Stomach (tissue), 4 donors: ENCODE data around the gene INPP5J.

Experiments
- POLR2A ChIP-seq, 4 donors: fragments of 450-650 bp; IDR thresholded peaks; one replicate each; pipeline ENCODE4 v1.6.1; 2016; ENCODE audit warnings: antibody characterized with exemption in 4 of 4, control low read depth in 2 of 4, mild to moderate bottlenecking in 1 of 4, moderate library complexity in 1 of 4
- TF ChIP-seq, protein P1 (sequence below), 7 experiments: fragments of 450-650 bp in 4 of 7; fragments of 200-600 bp in 3 of 7; sonication (generic) in 3 of 7; IDR thresholded peaks; one replicate each; pipeline ENCODE4 v1.5.1; 2016 to 2019; ENCODE audit warnings: antibody characterized with exemption in 7 of 7, control low read depth in 2 of 7, mild to moderate bottlenecking in 1 of 7

DNA sequence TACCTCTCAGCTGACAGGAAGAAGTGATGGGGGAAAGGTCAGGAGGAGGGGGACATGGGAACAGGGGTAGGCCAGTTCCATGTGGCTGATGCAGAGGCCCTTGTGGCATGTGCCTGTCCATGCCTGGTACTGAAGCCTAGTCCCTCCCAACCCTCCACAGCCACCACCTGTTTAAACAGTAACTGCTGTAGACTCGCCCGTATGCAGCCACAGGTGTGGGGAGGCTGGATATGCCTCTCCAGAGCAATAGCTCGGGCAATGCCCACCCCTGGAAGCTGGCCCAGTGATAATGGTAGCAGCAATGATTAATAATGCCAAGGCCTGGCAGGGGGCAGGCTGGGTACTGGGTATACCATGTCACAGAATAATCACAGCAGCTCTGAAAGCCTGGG, 39.4 kb upstream of the INPP5J start:
- TF ChIP-seq, protein P1, sequence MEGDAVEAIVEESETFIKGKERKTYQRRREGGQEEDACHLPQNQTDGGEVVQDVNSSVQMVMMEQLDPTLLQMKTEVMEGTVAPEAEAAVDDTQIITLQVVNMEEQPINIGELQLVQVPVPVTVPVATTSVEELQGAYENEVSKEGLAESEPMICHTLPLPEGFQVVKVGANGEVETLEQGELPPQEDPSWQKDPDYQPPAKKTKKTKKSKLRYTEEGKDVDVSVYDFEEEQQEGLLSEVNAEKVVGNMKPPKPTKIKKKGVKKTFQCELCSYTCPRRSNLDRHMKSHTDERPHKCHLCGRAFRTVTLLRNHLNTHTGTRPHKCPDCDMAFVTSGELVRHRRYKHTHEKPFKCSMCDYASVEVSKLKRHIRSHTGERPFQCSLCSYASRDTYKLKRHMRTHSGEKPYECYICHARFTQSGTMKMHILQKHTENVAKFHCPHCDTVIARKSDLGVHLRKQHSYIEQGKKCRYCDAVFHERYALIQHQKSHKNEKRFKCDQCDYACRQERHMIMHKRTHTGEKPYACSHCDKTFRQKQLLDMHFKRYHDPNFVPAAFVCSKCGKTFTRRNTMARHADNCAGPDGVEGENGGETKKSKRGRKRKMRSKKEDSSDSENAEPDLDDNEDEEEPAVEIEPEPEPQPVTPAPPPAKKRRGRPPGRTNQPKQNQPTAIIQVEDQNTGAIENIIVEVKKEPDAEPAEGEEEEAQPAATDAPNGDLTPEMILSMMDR (IDR thresholded peaks at IDR 0.05): no peak
- TF ChIP-seq POLR2A (IDR thresholded peaks at IDR 0.05): peak in 1 of 4 donors; percentile 5
